PC-3 (cell line): ENCODE measurements around the gene MACROD2.

Experiments
- EZH2phosphoT487 ChIP-seq: fragments of 300-600 bp; sonication (generic); IDR thresholded peaks from 2 replicates; pipeline ENCODE4 v1.6.1; 2018; ENCODE audit warnings: mild to moderate bottlenecking, antibody characterized with exemption, low read length, borderline replicate concordance
- TF ChIP-seq, protein P1 (sequence below): fragments of 300-600 bp; sonication (generic); conservative IDR thresholded peaks from 2 replicates; pipeline ENCODE4 v1.5.1; 2017; ENCODE audit warnings: antibody characterized with exemption, low read depth, mild to moderate bottlenecking, low read length

DNA sequence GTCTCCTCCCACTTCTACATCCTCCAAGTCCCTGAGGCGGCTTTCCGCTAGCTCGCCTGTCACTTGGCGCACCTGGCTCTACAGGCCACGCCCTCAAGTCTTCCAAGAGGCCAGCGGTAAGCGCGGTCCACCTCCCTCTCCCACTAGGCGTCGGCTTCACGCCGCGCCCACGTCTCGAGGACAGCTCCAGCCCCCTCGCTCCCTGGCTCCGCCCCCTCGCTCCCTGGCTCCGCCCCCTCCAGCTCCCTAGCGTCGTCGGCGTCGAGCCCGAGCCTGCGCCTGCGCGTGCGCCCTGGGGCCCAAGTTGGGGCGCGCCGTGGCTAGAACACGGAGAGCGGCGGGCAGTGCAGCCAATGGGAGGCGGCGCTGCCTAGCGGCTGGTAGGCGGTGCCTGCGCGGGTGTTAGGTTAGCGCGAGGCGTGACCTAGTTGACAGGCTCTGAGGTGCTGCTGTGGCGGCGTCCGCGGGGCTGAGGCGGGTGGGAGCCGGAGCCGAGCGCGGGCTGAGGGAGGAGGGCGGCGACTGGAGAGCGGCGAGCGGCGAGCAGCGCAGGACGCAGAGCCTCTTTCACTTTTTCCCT, at the start of gene MACROD2:
- TF ChIP-seq, protein P1, sequence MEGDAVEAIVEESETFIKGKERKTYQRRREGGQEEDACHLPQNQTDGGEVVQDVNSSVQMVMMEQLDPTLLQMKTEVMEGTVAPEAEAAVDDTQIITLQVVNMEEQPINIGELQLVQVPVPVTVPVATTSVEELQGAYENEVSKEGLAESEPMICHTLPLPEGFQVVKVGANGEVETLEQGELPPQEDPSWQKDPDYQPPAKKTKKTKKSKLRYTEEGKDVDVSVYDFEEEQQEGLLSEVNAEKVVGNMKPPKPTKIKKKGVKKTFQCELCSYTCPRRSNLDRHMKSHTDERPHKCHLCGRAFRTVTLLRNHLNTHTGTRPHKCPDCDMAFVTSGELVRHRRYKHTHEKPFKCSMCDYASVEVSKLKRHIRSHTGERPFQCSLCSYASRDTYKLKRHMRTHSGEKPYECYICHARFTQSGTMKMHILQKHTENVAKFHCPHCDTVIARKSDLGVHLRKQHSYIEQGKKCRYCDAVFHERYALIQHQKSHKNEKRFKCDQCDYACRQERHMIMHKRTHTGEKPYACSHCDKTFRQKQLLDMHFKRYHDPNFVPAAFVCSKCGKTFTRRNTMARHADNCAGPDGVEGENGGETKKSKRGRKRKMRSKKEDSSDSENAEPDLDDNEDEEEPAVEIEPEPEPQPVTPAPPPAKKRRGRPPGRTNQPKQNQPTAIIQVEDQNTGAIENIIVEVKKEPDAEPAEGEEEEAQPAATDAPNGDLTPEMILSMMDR, result no peak
- no peak for TF ChIP-seq EZH2phosphoT487
